Colonic mucosa (tissue), 4 donors: Measurements from ENCODE around the gene PLXNB2. TPM values are rescaled to one million over a fixed set of nuclear protein-coding genes. Genes with fewer than 3 reads are reported as not detected.
"Not testable (repeated sequence)": the region's sequence is repeated elsewhere in the genome, so short reads cannot be mapped to it uniquely, and the experiment has no call there.

Experiments
- DNase-seq: peaks from one replicate; pipeline ENCODE4 v3.0.0-alpha.2; 2020
- H3K27ac ChIP-seq: fragments of 200-600 bp; one replicate; pipeline ENCODE4 v1.8.0; 2021
- H3K27me3 ChIP-seq: fragments of 200-600 bp; one replicate; pipeline ENCODE4 v1.8.0; 2021
- H3K36me3 ChIP-seq: fragments of 200-600 bp; one replicate; pipeline ENCODE4 v1.8.0; 2021
- H3K4me1 ChIP-seq: fragments of 200-600 bp; one replicate; pipeline ENCODE4 v1.8.0; 2021; ENCODE audit warnings: mild to moderate bottlenecking
- H3K4me3 ChIP-seq: fragments of 200-600 bp; one replicate; pipeline ENCODE4 v1.8.0; 2021
- H3K9ac ChIP-seq, 2 donors: one replicate each; pipeline ENCODE4 v1.7.0; 2013; ENCODE audit warnings: control low read depth in 2 of 2, low read depth in 2 of 2, low read length in 2 of 2
- H3K9me3 ChIP-seq: fragments of 200-600 bp; one replicate; pipeline ENCODE4 v1.8.0; 2021
- intact Hi-C: fragments of 100-400 bp; cut with DNase I; formaldehyde crosslinking; loops from one replicate; pipeline ENCODE4 v1.14.1; 2022
- total RNA-seq, 2 donors: library from RNA; stranded (reverse); fragmentation: NEBNext Ultra II Directional in 1 of 2; extraction: Animal tissue kit (Norgen Biotek cat#: 25700) in 1 of 2; gene quantifications; one replicate each; pipeline ENCODE4 v1.2.1, GENCODE V29; 2021
- TF ChIP-seq, protein P1 (sequence below): fragments of 200-600 bp; IDR thresholded peaks from one replicate; pipeline ENCODE4 v1.8.0; 2022; ENCODE audit warnings: antibody characterized with exemption, mild to moderate bottlenecking
- donor health status: healthy.
- donor health status: DM: no; HTN: no; CAD: no.
- donor health status: DM: no; HTN: no; CAD: no.

The PLXNB2 gene
- total RNA-seq, 2 donors from 2014 or later: 270 to 339 TPM

DNA sequence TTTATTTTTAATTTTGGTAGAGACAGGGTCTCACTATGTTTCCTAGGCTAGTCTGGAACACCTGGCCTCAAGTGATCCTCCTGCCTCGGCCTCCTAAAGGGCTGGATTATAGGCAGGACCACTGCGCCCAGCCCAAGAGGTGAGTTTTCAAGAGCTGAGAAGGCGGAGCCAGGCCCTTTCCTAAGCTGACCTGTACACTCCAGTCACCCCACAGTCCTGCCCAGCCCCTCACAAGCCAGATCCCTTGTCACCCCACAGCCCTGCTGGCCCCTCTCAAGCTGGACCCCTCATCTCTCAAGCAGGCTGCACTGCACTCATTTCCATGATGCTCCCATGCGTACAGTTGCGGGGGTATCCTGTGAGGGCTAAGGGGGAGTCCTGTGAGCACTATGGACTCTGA, 16.5 kb upstream of the PLXNB2 start:
- H3K9ac ChIP-seq: no peak overlapping the region
- no peaks in the 10 kb centered on the region for H3K36me3 ChIP-seq
- H3K9me3 ChIP-seq: no peaks in the 10 kb centered on the region
- no peak for DNase-seq
- TF ChIP-seq, protein P1, sequence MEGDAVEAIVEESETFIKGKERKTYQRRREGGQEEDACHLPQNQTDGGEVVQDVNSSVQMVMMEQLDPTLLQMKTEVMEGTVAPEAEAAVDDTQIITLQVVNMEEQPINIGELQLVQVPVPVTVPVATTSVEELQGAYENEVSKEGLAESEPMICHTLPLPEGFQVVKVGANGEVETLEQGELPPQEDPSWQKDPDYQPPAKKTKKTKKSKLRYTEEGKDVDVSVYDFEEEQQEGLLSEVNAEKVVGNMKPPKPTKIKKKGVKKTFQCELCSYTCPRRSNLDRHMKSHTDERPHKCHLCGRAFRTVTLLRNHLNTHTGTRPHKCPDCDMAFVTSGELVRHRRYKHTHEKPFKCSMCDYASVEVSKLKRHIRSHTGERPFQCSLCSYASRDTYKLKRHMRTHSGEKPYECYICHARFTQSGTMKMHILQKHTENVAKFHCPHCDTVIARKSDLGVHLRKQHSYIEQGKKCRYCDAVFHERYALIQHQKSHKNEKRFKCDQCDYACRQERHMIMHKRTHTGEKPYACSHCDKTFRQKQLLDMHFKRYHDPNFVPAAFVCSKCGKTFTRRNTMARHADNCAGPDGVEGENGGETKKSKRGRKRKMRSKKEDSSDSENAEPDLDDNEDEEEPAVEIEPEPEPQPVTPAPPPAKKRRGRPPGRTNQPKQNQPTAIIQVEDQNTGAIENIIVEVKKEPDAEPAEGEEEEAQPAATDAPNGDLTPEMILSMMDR: no peak
- no peak overlapping the region for H3K4me3 ChIP-seq
- H3K27me3 ChIP-seq: no peaks in the 10 kb centered on the region
- intact Hi-C loops: no loop called here
- H3K4me1 ChIP-seq: peaks cover 3% of the 10 kb centered on the region
- H3K27ac ChIP-seq: no peak overlapping the region

DNA sequence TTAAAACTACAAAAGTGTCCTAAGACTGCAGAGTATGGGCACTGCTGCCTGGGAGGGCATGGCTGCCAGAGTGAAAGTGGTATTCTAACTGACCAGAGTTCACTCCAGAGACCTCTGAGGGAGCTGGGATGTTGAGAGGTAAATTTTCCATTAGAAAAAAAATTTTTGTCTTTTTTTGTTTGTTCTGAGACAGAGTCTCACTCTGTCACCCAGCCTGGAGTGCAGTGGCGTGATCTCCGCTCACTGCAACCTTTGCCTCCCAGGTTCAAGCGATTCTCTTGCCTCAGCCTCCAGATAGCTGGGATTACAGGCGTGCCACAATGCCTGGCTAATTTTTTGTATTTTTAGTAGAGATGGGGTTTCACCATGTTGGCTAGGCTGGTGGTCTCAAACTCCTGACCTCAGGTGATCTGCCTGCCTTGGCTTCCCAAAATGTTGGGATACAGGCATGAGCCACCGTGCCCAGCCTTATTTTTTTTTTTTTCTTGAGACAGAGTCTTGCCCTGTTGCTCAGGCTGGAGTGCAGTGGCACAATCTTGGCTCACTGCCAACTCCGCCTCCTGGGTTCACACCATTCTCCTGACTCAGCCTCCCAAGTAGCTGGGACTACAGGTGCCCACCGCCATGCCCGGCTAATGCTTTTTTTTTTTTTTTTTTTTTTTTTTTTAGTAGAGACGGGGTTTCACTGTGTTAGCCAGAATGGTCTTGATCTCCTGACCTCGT, 15.1 kb upstream of the PLXNB2 start:
- H3K4me3 ChIP-seq, H3K27me3 ChIP-seq, H3K27ac ChIP-seq, intact Hi-C loops, H3K4me1 ChIP-seq, H3K9ac ChIP-seq, H3K36me3 ChIP-seq, H3K9me3 ChIP-seq: not testable (repeated sequence)
- peak; percentile 44 for DNase-seq

GRCh38 chr22:50320671-50321325, 13.4 kb upstream of the PLXNB2 start:
- Histone ChIP-seq H3K36me3 (no peaks in the 10 kb centered on the region), H3K9ac (no peak overlapping the region), H3K27me3 (no peaks in the 10 kb centered on the region), H3K4me3 (no peak overlapping the region), H3K9me3 (no peaks in the 10 kb centered on the region), H3K27ac (no peak overlapping the region), H3K4me1 (peaks cover under 1% of the 10 kb centered on the region)
- TF ChIP-seq, protein P1: no peak
- DNase-seq: no peak
- intact Hi-C loops: no loop called here

- Histone ChIP-seq H3K27ac (no peak overlapping the region), H3K36me3 (no peaks in the 10 kb centered on the region), H3K4me3 (no peak overlapping the region), H3K4me1 (peaks cover under 1% of the 10 kb centered on the region), H3K9ac (no peak overlapping the region), H3K27me3 (no peaks in the 10 kb centered on the region), H3K9me3 (no peaks in the 10 kb centered on the region)
- TF ChIP-seq, protein P1: no peak
- no peak for DNase-seq
- intact Hi-C loops: no loop called here
These were observed 12.7 kb upstream of the PLXNB2 start for GRCh38 chr22:50320116-50320515.

GRCh38 chr22:50319503-50319951, 12.1 kb upstream of the PLXNB2 start:
- H3K27me3 ChIP-seq: no peaks in the 10 kb centered on the region
- no peaks in the 10 kb centered on the region for H3K9me3 ChIP-seq
- no peak overlapping the region for H3K9ac ChIP-seq
- no peak overlapping the region for H3K27ac ChIP-seq
- peaks cover 6% of the 10 kb centered on the region for H3K4me1 ChIP-seq
- no peak for DNase-seq
- no peaks in the 10 kb centered on the region for H3K36me3 ChIP-seq
- TF ChIP-seq, protein P1: no peak
- H3K4me3 ChIP-seq: no peak overlapping the region
- intact Hi-C loops: no loop called here
